Right ventricle myocardium inferior (tissue), 1 donor: ENCODE measurements around the gene LRRC4B. TPM values are rescaled to one million over a fixed set of nuclear protein-coding genes. Genes with fewer than 3 reads are reported as not detected.

Experiments used
- ATAC-seq: fragments of 200-7000 bp; cut with Tn5 transposase; one replicate; pipeline ENCODE4 v1.9.1; 2020; ENCODE audit warnings: mild to moderate bottlenecking, moderate library complexity
- DNase-seq: peaks from one replicate; pipeline ENCODE4 v3.0.0; 2021; ENCODE audit errors: missing footprints
- intact Hi-C: fragments of 100-400 bp; cut with DNase I; formaldehyde crosslinking; loops from one replicate; pipeline ENCODE4 v1.11.0; 2022
- total RNA-seq: library from RNA; stranded (reverse); fragmentation: NEBNext Ultra II Directional; extraction: Animal tissue kit (Norgen Biotek cat#: 25700); gene quantifications from one replicate; pipeline ENCODE4 v1.2.1, GENCODE V29; 2021
- donor health status: DM: no; HTN: yes; CAD: no; lungs with severe emphysema.

Gene LRRC4B
- total RNA-seq, 1 donor from 2014 or later, result 0.92 TPM

DNA sequence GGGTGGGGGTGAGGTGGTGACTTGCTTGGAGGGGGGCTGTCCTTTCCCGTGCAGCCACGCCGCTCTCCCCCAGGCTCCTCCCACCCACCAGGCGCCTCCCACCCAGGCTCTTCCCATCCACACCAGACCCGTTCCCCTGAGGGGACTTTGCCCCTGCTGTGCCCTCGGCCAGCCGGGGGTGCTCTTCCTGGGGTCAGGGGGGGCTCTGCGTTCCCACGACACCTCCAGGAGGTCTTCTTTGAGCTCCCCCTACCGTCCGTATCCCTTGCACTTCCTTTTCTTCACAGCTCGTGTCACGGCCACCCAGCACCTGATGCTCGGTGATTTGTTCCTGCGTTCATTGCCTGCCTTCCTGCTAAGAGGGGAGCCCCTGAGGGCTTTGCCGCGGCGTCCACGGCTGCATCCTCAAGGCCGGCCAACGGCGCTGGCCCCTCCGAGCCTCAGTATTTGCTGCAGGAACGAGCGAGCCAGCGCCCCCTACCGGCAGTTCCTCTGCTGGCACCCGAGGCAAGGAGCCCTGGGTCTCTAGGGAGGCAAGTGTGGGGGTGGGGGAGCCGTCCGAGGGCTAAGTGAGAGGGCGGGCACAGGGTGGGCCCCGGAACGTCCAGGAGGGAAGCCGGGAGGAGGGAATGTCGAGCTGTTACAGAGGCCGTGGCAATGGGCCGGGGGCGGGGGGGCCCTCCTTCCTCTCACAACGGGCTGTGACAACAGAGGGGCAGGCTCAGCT, 11.8 kb downstream of the LRRC4B start:
- peak; percentile 70 for ATAC-seq
- DNase-seq, result peak; percentile 84
- intact Hi-C loops, result loop anchor here (10.0 kb wide), 1 partner anchor 82 kb away; the partner anchor contains the start of genes EMC10 and GARIN5A

DNA sequence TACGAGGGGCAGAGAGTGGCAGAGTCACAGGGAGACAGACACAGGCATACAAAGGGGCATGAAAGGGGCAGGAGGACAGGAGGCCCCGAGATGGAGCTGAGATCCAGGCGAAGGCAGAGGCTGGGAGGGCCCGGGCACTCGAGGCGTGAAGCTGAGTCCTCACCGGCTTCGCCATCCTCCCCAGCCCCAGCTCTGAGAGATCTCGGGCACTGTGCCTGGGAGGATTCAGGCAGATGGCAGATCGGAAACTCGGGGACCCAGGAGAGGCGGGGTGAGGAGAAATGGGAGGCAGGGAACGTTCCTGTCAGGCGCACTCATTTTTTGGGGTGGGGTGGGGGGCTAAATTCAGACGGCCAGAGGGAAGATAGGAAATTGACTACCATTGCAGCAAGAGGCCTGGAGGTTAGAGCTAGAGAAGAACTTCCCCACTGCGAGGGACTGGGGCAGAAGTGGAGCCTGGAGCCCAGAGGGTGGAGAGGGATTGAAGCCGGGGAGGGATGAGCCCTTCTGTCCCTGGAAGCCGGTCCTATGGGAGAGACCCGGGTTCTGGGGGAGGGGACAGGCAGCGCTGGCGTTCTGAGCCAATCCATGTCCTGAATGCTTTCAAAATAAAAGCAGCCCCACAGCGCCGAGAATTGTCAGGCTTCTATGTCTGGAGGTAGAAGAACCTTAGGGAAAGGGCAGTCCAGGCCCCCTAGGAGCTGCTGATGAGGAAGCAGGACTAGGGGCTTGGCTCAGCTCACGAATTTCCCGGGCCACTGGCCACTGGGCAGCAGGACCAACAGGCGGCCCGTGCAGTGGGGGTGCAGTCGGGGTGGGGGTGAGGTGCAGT, 12.6 kb downstream of the LRRC4B start:
- intact Hi-C loops, result loop anchor here (10.0 kb wide), 1 partner anchor 81 kb away; the partner anchor contains the start of genes EMC10 and GARIN5A
- no peak for DNase-seq

DNA sequence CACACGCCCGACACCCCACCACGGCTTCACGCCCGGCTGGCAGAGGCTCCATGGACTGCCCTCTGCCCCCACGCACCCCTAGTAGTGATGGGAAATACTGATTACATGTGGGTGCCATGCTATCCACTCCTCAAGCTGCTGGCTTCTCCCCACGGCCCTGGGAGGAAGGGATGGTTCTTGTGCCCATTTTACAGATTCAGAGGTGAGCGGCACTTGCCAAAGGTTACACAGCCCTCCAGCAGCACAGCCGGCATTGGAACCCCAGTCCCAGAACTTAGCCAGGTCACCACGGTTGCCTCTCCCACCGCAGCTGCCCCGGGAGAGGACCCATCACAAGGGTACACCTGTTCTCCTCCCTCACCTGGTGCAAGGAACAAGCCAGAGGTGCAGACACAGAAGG, 13.2 kb downstream of the LRRC4B start:
- ATAC-seq (no peak), DNase-seq (no peak)
- intact Hi-C loops, result loop anchor here (10.0 kb wide), 1 partner anchor 80 kb away; the partner anchor contains the start of genes EMC10 and GARIN5A

More for the DNA sequence above, 12.6 kb downstream of the LRRC4B start:
- ATAC-seq, result no peak

DNA sequence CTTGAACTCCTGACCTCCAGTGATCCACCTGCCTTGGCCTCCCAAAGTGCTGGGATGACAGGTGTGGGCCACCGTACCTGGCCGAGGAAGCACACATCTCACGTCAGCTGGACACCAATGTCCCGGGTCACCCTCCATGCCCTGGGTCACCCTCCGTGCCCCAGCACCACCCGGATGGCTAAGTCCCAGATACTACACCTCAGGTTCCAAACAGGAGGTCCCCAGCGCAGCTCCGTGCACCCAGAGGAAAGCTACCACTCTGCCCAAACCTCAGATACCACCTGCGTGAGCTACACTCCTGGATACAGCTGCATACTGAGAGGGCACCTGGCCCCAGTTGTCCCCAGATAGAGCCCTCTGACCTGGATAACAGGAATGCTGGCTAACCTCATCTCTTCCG, 14.0 kb downstream of the LRRC4B start:
- intact Hi-C loops, result loop anchor here (10.0 kb wide), 1 partner anchor 79 kb away; the partner anchor contains the start of genes EMC10 and GARIN5A
- no peak for ATAC-seq

DNA sequence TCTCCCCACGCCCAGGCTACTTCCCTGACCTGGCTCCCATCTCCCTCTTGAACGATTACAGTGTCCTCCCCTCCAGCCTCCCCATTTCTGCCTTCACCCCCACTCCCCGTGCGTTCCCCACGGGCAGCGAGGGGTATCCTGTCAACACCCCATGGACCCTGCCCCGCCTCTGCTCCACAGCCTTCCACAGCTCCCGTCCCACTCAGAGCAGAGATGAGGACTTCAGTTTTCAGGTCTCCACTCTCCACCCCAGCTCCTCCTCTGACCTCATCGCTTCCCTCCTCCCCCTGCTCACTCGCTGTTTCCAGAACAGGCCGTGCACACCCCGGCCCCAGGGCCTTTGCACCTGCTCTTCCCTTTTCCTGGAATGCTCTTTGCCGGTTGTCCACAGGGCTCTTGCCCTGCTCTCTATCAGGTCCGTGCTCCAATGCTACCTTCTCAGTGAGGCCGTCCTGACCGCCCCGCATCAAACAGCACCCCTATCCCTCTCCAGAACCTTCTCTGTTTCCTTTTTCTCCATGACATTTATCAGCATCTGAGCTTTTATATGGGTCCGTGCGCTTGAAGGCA, 15.0 kb downstream of the LRRC4B start:
- ATAC-seq, result no peak
- no peak for DNase-seq
- intact Hi-C loops, result loop anchor here (10.0 kb wide), 1 partner anchor 78 kb away; the partner anchor contains the start of genes EMC10 and GARIN5A

More for the DNA sequence above, 14.0 kb downstream of the LRRC4B start:
- no peak for DNase-seq

DNA sequence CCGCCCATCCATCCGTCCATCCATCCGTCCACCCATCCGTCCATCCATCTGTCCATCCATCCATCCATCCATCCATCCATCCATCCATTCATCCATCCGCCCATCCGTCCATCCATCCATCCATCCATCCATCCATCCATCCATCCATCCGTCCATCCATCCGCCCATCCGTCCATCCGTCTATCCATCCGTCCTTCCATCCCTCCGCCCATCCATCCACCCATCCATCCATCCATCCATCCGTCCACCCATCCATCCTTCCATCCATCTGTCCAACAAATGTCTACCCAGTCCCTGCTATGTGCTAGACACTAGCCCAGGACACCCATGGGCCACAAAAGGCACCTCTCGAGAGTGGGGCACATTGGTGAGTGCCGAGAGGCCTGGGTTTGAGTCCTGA, 15.7 kb downstream of the LRRC4B start:
- intact Hi-C loops, result loop anchor here (10.0 kb wide), 1 partner anchor 78 kb away; the partner anchor contains the start of genes EMC10 and GARIN5A
- DNase-seq (no peak), ATAC-seq (no peak)

DNA sequence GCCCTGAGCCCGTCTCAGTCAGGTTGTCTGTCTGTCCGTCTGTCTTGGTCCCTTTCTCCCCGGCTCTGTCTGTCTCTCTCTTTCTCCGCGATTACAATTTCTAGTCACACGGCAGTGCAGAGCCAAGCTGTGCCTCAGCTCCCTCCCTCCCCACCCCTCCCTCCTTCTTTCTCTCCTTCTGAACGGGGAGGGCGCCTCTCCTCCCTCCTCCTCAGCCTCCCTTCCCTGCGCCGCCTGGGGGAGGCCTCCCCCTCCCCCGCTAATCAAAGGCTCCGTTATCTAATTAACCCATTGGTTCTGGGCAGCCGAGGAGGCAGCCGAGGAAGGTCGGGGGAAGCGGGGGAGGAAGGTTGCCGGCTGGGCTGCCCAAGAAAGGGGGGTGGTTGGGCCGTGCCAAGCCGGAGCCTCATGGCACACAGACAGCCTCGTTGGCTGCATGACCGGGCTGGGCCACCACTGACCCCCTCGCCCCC, 16.5 kb downstream of the LRRC4B start:
- ATAC-seq (no peak), DNase-seq (no peak)
- intact Hi-C loops, result loop anchor here (10.0 kb wide), 1 partner anchor 77 kb away; the partner anchor contains the start of genes EMC10 and GARIN5A

DNA sequence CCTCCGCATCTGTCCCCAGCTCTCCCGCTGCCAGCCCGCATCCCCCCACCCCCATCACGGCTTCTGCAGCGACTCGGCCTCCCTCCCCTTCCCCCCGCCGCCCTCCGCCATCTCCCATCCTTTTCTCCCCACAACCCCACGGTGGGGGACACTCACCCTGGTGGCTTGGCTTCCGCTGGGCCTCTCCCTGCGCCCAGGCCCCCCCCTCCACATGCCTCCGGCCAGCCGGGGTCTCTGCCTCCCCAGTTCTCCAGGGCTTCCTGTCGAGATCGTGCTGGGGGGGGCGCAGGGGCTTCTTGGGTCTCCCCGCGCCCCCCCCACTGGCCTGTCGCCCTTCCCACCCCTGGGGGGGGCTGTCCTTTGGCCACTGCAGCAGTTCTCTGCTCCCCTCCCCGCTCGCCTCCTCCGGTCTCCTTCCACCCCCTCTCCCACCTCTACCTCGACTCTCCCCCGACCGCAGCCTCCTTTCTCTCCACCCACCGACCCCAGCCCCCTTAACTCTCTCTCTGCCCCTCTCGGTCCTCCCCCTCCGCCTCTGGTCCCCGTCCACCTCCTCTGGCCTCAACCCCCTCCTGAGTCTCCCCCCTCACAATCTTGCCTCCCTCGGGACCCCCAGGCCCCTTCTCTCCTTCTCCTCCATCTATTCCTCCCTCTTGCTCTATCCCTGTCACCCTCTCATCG, 17.1 kb downstream of the LRRC4B start:
- DNase-seq (no peak), ATAC-seq (no peak)
- intact Hi-C loops, result loop anchor here (10.0 kb wide), 1 partner anchor 76 kb away; the partner anchor contains the start of genes EMC10 and GARIN5A

DNA sequence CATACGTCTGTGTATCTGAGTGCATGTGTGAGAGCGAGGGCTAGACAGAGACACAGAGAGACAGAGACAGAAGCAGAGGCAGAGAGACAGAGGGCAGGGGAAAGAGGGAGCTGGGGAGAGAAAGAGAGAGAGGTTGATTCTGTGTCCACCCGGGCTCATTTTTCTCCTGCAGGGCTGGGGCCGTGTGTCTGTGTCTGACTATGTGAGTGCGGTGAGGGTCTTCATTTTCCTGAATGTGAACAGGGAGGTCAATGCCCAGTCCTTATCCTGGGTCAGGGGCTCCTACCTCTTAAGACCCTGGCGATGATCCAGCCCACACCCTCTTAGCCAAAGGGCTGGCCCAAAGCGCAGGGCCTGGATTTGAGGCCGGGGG, 17.7 kb downstream of the LRRC4B start:
- intact Hi-C loops, result loop anchor here (10.0 kb wide), 1 partner anchor 76 kb away; the partner anchor contains the start of genes EMC10 and GARIN5A
- no peak for ATAC-seq

DNA sequence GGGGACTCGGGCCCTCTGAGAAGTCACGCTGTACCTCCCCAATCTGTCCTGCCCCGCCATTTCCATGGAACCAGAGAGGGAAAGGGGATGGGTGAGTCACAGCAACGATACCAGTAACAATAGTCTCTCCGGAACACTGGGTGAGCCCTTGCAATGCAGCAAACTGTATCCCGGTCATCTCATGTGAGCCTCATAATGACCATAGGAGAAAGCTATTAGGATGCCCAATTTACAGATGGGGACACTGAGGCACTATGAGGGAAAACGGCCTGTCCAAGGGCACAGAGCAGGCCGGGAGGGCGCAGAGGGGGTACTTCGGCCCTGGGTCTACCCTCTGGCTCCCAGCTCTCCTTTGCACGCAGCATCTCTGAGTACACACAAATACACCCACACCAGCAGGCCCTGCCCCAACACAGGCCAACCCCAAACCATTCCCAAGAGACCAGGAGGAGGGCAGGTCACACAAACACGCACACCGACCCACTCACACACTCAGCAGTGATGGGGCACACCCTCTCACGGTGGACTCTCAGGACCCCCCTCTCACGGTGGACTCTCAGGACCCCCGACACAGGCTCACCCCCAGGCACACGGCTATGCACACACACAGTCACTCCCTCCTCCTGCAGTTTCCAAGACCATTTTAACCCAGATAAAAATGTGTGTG, 18.2 kb downstream of the LRRC4B start:
- intact Hi-C loops, result loop anchor here (10.0 kb wide), 1 partner anchor 75 kb away; the partner anchor contains the start of genes EMC10 and GARIN5A
- DNase-seq, result no peak
- ATAC-seq, result no peak

More for the DNA sequence above, 17.7 kb downstream of the LRRC4B start:
- no peak for DNase-seq

DNA sequence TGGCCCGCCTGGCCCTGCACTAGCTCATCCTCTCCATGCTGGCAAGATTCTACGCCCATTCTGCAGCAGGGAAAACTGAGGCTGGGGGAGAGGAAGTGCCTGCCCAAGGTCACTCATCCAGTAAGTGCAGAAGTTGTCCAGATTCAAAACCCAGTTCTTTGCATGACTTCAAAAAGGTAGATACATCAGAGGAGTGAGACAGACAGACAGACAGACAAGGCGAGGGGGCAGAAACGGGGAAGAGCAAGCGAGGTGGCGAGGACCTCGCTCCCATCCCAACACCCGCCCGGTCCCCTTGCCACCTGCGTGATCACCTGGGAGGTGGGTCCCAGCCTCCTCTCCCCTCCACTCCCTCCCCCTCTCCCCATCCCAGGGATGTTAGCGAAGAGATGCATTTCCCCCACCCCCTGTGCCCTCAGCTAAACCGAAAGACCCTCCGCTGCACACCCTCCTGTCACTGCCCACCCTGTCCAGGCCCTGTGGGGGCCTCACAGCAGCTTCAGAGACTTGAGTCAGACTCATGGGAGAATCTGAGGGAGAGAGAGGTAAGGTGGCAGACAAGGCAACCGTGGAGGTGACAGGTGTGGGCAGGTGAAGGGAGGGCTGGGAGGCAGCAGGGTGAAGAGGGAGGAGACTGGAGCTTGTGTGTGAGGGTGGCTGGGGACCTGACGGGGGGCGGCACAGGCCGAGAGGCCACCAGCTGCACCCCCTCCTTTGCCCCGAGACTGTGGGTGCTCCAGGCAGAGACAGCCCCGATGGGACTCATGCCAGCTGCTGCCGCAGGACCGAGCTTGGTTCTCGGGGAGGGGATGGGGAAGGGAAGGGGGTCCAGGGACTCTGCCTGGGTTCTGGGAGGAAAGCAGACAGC, 18.9 kb downstream of the LRRC4B start:
- ATAC-seq (no peak), DNase-seq (no peak)
- intact Hi-C loops, result no loop called here

DNA sequence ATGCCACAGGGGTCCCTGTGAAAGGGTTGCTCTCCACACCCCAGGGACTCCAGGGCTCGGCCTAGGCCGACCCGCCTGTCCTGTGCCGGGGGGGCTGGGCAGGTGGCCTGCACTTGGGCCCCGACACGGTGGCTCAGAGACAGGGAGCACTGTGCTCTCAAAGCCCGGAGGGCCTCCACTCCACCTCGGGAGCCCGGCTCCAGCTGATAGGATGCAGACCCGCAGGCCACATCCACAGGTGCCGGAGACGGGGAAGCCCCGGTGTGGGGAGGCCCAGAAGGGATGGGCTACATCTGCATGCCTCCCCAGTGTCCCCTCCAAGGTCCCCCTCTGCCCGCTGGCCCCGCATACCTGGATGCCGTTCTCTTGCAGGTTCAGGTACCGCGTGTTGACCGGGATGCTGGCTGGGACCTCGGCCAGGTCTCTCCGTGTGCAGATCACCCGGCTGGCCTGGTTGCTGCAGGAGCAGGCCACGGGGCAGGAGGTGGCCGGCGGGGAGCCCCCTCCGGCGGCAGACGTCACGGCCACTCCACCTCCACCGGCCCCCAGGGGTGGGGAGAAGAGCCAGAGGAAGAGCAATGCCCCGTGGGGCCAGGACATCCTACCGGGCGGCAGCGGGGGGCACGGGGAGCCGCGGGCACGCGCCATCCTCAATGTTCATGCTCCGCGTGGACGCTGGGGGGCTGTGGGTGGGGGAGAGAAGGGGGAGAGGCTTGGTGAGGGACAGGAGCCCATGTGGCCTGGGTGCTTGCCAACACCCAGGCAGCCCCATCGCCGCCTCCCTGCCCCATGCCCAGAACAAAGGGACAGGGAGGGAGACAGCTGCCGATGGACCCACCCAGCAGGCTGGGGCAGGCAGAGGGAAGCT, 19.8 kb downstream of the LRRC4B start:
- no peak for DNase-seq
- intact Hi-C loops, result no loop called here
- no peak for ATAC-seq

DNA sequence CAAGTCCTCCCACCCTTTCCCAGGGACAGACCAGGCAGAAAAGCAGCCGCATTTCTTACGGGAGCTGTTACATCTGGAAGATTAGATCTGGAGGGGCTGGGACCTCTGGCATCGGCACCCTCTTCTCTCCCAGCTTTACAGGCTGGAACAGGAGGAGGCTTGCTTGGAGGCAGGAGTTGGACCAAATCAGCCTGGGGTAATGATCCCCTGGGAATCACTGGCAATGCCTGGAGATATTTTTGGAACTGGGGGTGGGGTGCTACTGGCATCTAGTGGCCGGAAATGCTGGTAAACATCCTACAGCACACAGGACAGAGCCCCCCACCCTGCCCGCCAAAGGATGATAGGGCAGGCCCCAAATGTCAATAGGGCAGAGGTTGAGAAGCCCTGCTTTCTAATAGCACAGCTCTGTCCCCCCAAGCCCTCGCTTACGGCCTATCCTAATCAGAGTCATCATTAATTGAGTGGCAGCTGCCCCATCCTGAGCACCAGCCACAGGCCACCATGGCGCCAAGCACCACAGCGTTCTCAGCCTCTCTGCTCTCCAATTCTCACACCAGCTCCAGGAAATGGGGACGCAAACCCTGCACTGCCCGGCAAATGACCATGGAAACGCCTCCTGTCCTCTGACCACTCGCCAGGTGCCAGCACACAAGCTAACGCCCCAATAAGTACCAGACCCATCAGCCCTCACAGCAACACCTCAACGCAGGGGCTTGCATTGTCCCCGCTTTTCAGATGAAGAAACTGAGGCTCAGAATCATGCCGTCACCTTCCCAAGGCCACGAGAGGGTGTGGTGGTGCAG, 20.6 kb downstream of the LRRC4B start:
- DNase-seq (no peak), ATAC-seq (no peak)
- intact Hi-C loops, result no loop called here

DNA sequence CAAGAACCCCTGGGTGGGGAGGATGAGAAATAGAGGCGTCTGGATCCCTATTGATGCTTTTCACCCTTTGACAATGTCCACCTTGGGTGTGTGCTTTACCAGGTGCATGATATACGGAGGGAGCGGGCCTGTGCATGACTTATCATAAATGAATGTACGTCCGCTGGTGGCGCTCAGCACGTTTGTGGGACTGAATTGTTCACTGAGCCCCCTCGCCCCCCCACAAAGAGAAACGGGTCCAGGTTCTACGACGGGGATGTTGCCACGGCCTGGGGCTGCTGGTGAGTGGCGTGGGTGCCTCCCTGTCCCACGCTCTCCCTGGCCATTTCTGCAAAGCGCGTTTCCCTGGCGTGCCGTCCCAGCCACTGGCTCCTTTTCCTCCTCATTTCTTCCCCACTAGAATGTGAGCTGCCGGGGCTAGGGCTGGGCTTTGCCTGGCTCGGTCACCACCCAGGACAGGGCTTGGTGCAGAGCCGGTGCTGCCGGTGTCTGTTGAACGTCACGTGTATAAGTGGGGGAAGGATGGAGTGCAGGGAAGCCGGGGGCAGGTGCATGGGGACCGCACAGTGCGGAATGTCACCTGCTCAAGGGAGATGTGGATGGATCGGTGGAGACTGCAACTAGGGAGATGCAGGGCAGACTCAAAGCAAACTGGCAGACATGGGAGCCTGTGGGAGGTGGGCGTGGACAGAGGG, 21.6 kb downstream of the LRRC4B start:
- intact Hi-C loops, result no loop called here
- DNase-seq, result no peak
- ATAC-seq, result no peak

DNA sequence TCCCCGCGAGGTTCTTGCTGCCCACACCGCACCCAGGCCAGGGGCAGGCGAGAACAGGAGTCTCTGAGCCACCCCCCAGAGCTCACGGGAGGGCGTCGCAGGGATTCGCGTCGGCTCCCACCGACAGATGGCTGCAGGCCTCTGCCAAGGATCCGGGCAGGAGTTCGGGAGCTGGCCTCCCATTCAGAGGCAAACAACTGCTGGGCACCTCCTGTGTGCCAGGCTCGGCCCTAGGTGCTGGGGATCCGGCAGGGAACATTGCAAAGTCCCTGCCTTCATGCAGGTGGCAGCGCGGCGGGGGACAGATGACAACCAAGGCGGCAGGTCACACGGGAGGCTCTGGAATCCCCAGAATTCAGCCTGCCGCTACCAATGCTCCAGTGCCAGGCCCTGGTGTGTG, 25.3 kb downstream of the LRRC4B start:
- ATAC-seq (no peak), DNase-seq (no peak)
- intact Hi-C loops, result no loop called here
